MM.1S (cell line): ENCODE data around the gene GATAD2A.

Experiments
- DNase-seq: peaks from one replicate; pipeline ENCODE4 v3.0.0-alpha.2; 2015
- H2AFZ ChIP-seq: fragments of 300-600 bp; sonication (generic); 2 replicates; pipeline ENCODE4 v1.6.0; 2016; ENCODE audit warnings: antibody characterized with exemption, low read length
- H3F3A ChIP-seq: fragments of 300-600 bp; sonication (generic); 2 replicates; pipeline ENCODE4 v1.6.1; 2016; ENCODE audit warnings: mild to moderate bottlenecking, antibody characterized with exemption, low read length, moderate library complexity, mixed read lengths; ENCODE audit not compliant: insufficient read depth
- H3K27ac ChIP-seq: fragments of 300-600 bp; sonication (generic); 2 replicates; pipeline ENCODE4 v1.5.1; 2016; ENCODE audit warnings: mild to moderate bottlenecking, low read length
- H3K27me3 ChIP-seq: fragments of 300-600 bp; sonication (generic); replicated peaks from 2 replicates; pipeline ENCODE4 v1.6.0; 2016; ENCODE audit warnings: low read length; ENCODE audit not compliant: insufficient read depth
- H3K36me3 ChIP-seq: fragments of 300-600 bp; sonication (generic); replicated peaks from 2 replicates; pipeline ENCODE4 v1.6.1; 2016; ENCODE audit warnings: mild to moderate bottlenecking, low read length, mixed read lengths; ENCODE audit not compliant: insufficient read depth
- H3K4me1 ChIP-seq: fragments of 300-600 bp; sonication (generic); 2 replicates; pipeline ENCODE4 v1.6.1; 2016; ENCODE audit warnings: low read length, mixed read lengths
- H3K4me2 ChIP-seq: fragments of 300-600 bp; sonication (generic); 2 replicates; pipeline ENCODE4 v1.6.0; 2016; ENCODE audit warnings: low read depth, low read length
- H3K4me3 ChIP-seq: fragments of 300-600 bp; sonication (generic); 2 replicates; pipeline ENCODE4 v1.5.1; 2016; ENCODE audit warnings: low read length, mixed read lengths
- H3K79me2 ChIP-seq: fragments of 300-600 bp; sonication (generic); 2 replicates; pipeline ENCODE4 v1.6.1; 2016; ENCODE audit warnings: mixed run types, low read length, mixed read lengths
- H3K9ac ChIP-seq: fragments of 300-600 bp; sonication (generic); 2 replicates; pipeline ENCODE4 v1.6.1; 2016; ENCODE audit warnings: low read length, mixed read lengths
- H3K9me2 ChIP-seq: fragments of 300-600 bp; sonication (generic); replicated peaks from 2 replicates; pipeline ENCODE4 v1.6.1; 2016; ENCODE audit warnings: mild to moderate bottlenecking, low read length, mixed read lengths; ENCODE audit not compliant: insufficient read depth
- H3K9me3 ChIP-seq: fragments of 300-600 bp; sonication (generic); replicated peaks from 2 replicates; pipeline ENCODE4 v1.6.1; 2016; ENCODE audit warnings: mild to moderate bottlenecking, low read length, mixed read lengths; ENCODE audit not compliant: insufficient read depth
- H4K20me1 ChIP-seq: fragments of 300-600 bp; sonication (generic); 2 replicates; pipeline ENCODE4 v1.6.1; 2016; ENCODE audit warnings: mild to moderate bottlenecking, low read length, moderate library complexity, mixed read lengths; ENCODE audit not compliant: insufficient read depth
- EZH2 ChIP-seq: fragments of 300-600 bp; sonication (generic); optimal IDR thresholded peaks from 2 replicates; pipeline ENCODE3; 2017; ENCODE audit warnings: low read depth, mild to moderate bottlenecking, antibody characterized with exemption, low read length, mixed read lengths
- EZH2phosphoT487 ChIP-seq: fragments of 300-600 bp; sonication (generic); IDR thresholded peaks from 2 replicates; pipeline ENCODE4 v1.6.1; 2018; ENCODE audit warnings: antibody characterized with exemption, low read length
- TF ChIP-seq, protein P1 (sequence below): fragments of 300-600 bp; sonication (generic); IDR thresholded peaks from 2 replicates; pipeline ENCODE4 v1.5.1; 2016; ENCODE audit warnings: antibody characterized with exemption, low read length, mixed read lengths

Gene GATAD2A

GRCh38 chr19:19439176-19439482 lies 33.7 kb downstream of the GATAD2A start:
- Histone ChIP-seq H4K20me1 (peaks cover 18% of the 10 kb centered on the region; the same call in 1 of the 2 replicates), H3K9ac (no peak overlapping the region), H3K4me1 (no peaks in the 10 kb centered on the region), H3K9me3 (no peaks in the 10 kb centered on the region), H3K27me3 (no peaks in the 10 kb centered on the region), H3K4me2 (no peak overlapping the region), H3F3A (no peaks in the 10 kb centered on the region), H3K27ac (no peak overlapping the region), H2AFZ (no peak overlapping the region), H3K36me3 (no peaks in the 10 kb centered on the region), H3K9me2 (no peaks in the 10 kb centered on the region), H3K79me2 (peaks cover 93% of the 10 kb centered on the region), H3K4me3 (no peak overlapping the region)
- DNase-seq: no peak
- TF ChIP-seq EZH2 (no peak), EZH2phosphoT487 (no peak)
- TF ChIP-seq, protein P1, sequence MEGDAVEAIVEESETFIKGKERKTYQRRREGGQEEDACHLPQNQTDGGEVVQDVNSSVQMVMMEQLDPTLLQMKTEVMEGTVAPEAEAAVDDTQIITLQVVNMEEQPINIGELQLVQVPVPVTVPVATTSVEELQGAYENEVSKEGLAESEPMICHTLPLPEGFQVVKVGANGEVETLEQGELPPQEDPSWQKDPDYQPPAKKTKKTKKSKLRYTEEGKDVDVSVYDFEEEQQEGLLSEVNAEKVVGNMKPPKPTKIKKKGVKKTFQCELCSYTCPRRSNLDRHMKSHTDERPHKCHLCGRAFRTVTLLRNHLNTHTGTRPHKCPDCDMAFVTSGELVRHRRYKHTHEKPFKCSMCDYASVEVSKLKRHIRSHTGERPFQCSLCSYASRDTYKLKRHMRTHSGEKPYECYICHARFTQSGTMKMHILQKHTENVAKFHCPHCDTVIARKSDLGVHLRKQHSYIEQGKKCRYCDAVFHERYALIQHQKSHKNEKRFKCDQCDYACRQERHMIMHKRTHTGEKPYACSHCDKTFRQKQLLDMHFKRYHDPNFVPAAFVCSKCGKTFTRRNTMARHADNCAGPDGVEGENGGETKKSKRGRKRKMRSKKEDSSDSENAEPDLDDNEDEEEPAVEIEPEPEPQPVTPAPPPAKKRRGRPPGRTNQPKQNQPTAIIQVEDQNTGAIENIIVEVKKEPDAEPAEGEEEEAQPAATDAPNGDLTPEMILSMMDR: no peak

DNA sequence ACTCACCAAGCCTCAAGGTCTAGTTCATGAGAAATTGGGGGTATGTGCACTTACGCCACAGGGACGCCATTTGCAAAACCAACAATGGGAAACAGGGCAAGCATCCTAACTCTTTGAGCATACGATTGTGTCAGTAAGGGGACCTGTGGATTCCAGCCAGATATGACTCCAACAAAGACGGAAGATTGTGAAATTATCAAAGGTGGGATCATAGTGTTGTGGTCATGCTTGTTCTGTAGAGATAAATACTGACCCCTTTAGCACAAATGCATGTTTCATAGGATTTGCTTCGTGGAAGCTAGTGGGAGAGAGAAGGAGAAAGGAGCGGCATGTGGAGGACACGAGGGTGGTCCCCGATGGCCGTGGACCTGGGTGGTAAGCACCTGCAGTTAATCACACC lies 37.8 kb downstream of the GATAD2A start:
- DNase-seq: no peak
- Histone ChIP-seq H4K20me1 (peaks cover 36% of the 10 kb centered on the region), H3K27ac (no peak overlapping the region), H3K4me3 (no peak overlapping the region), H3K4me2 (no peak overlapping the region), H3K9me3 (no peaks in the 10 kb centered on the region), H3K79me2 (peaks cover 93% of the 10 kb centered on the region), H2AFZ (no peak overlapping the region), H3F3A (no peaks in the 10 kb centered on the region), H3K27me3 (no peaks in the 10 kb centered on the region), H3K9me2 (no peaks in the 10 kb centered on the region), H3K9ac (no peak overlapping the region), H3K4me1 (no peaks in the 10 kb centered on the region), H3K36me3 (no peaks in the 10 kb centered on the region)
- TF ChIP-seq EZH2phosphoT487 (no peak), EZH2 (no peak)
- TF ChIP-seq, protein P1: no peak

- Histone ChIP-seq H3K79me2 (peaks cover 93% of the 10 kb centered on the region), H3K9me2 (no peaks in the 10 kb centered on the region), H3K27ac (no peak overlapping the region), H3K4me2 (no peak overlapping the region), H3K36me3 (no peaks in the 10 kb centered on the region), H3K4me1 (no peaks in the 10 kb centered on the region), H3K27me3 (no peaks in the 10 kb centered on the region), H3F3A (no peaks in the 10 kb centered on the region), H3K4me3 (no peak overlapping the region), H4K20me1 (peaks cover 37% of the 10 kb centered on the region), H3K9ac (no peak overlapping the region), H3K9me3 (no peaks in the 10 kb centered on the region), H2AFZ (no peak overlapping the region)
- no peak for DNase-seq
- TF ChIP-seq EZH2phosphoT487 (no peak), EZH2 (no peak)
- TF ChIP-seq, protein P1: no peak
Observed at GRCh38 chr19:19443902-19444680, 38.6 kb downstream of the GATAD2A start.
